ENCODE measurements around the gene ST6GAL2. TPM values are rescaled to one million over a fixed set of nuclear protein-coding genes. Genes with fewer than 3 reads are reported as not detected.

The ST6GAL2 gene
- polyA plus RNA-seq, 1 of the 3 experiments (the other 2 are of a cell fraction) = 0.77 TPM

DNA sequence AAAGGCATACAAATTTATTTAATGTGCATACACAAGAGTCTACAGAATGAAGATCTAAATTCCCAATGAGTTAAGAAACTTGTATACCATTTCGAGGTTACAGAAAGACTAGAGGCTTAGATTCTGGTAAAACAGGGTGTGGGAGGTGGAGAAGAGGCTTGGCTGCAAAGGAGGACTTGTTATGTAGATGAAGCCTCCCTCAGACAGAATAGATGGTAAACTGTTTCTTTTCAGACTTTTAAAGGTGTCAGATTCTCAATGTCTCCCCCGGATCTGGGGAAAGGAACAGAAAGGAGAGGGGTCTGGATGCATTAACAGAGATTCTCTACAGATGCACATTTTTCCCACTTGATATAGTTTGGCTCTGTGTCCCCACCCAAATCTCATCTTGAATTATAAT is 126.0 kb downstream of the ST6GAL2 start:
- no peaks in the 10 kb centered on the region for H3K9me3 ChIP-seq
- H3K4me2 ChIP-seq = no peak overlapping the region
- no peaks in the 10 kb centered on the region for H3K9me2 ChIP-seq
- H3F3A ChIP-seq (replicated peaks; ENCODE audit: insufficient read depth) = no peaks in the 10 kb centered on the region
- H3K9ac ChIP-seq = no peak overlapping the region
- H3K27me3 ChIP-seq (ENCODE audit: insufficient read depth) = no peaks in the 10 kb centered on the region
- no peaks in the 10 kb centered on the region for H3K4me1 ChIP-seq (ENCODE audit: control insufficient read depth in 1 of 2, insufficient read depth in 2 of 2, low read depth in 1 of 2, low read length in 1 of 2)
- no peak overlapping the region for H3K4me3 ChIP-seq (ENCODE audit: low read depth in 2 of 2, low read length in 1 of 2)
- no peaks in the 10 kb centered on the region for H4K20me1 ChIP-seq (ENCODE audit: insufficient read depth)
- H3K27ac ChIP-seq (ENCODE audit: low read depth in 2 of 2, low read length in 1 of 2) = no peak overlapping the region
- H3K79me2 ChIP-seq (ENCODE audit: insufficient read depth) = no peaks in the 10 kb centered on the region
- ChIA-PET POLR2A (no interaction called here), CTCF (no interaction called here)
- DNase-seq = no peak
- no peaks in the 10 kb centered on the region for H3K36me3 ChIP-seq (replicated peaks in 1 of 2; ENCODE audit: control insufficient read depth in 1 of 2, insufficient read depth in 2 of 2, low read length in 1 of 2)
- H2AFZ ChIP-seq (ENCODE audit: low read depth) = no peak overlapping the region
- no peak for TF ChIP-seq SIN3A (IDR thresholded peaks at IDR 0.05; ENCODE audit: borderline replicate concordance, low read depth, low read length)
- TF ChIP-seq SMC3 (IDR thresholded peaks at IDR 0.05; ENCODE audit: low read depth, low read length) = no peak
- TF ChIP-seq, protein P1, sequence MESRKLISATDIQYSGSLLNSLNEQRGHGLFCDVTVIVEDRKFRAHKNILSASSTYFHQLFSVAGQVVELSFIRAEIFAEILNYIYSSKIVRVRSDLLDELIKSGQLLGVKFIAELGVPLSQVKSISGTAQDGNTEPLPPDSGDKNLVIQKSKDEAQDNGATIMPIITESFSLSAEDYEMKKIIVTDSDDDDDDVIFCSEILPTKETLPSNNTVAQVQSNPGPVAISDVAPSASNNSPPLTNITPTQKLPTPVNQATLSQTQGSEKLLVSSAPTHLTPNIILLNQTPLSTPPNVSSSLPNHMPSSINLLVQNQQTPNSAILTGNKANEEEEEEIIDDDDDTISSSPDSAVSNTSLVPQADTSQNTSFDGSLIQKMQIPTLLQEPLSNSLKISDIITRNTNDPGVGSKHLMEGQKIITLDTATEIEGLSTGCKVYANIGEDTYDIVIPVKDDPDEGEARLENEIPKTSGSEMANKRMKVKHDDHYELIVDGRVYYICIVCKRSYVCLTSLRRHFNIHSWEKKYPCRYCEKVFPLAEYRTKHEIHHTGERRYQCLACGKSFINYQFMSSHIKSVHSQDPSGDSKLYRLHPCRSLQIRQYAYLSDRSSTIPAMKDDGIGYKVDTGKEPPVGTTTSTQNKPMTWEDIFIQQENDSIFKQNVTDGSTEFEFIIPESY (IDR thresholded peaks at IDR 0.05; ENCODE audit: borderline replicate concordance, low read depth) = no peak
- TF ChIP-seq ELF1 (IDR thresholded peaks at IDR 0.05) = no peak
- TF ChIP-seq NRF1 (IDR thresholded peaks at IDR 0.05; ENCODE audit: low read depth, low read length) = no peak
- TF ChIP-seq TCF12 (IDR thresholded peaks at IDR 0.05) = no peak
- TF ChIP-seq NFIC (IDR thresholded peaks at IDR 0.05; ENCODE audit: borderline replicate concordance) = no peak
- TF ChIP-seq RXRA (IDR thresholded peaks at IDR 0.05; ENCODE audit: borderline replicate concordance, low read depth) = no peak
- TF ChIP-seq TEAD4 (IDR thresholded peaks at IDR 0.05; ENCODE audit: borderline replicate concordance, insufficient read depth) = no peak
- no peak for TF ChIP-seq FOXM1 (IDR thresholded peaks at IDR 0.05; ENCODE audit: low read depth)
- TF ChIP-seq, protein P2, sequence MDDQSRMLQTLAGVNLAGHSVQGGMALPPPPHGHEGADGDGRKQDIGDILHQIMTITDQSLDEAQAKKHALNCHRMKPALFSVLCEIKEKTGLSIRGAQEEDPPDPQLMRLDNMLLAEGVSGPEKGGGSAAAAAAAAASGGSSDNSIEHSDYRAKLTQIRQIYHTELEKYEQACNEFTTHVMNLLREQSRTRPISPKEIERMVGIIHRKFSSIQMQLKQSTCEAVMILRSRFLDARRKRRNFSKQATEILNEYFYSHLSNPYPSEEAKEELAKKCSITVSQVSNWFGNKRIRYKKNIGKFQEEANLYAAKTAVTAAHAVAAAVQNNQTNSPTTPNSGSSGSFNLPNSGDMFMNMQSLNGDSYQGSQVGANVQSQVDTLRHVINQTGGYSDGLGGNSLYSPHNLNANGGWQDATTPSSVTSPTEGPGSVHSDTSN (IDR thresholded peaks at IDR 0.05) = no peak
- no peak for TF ChIP-seq POLR2AphosphoS5 (IDR thresholded peaks at IDR 0.05; ENCODE audit: low read depth, low read length)
- no peak for TF ChIP-seq JUND (IDR thresholded peaks at IDR 0.05)
- no peak for TF ChIP-seq RCOR1 (IDR thresholded peaks at IDR 0.05; ENCODE audit: low read length)
- no peak for TF ChIP-seq TAF1 (IDR thresholded peaks at IDR 0.05; ENCODE audit: borderline replicate concordance, low read depth, low read length)
- no peak for TF ChIP-seq RFX5 (IDR thresholded peaks at IDR 0.05; ENCODE audit: low read length)
- WGBS (ENCODE audit: low lambda C conversion rate) = 5% methylated on average over 2 of the region's 2 CpGs

DNA sequence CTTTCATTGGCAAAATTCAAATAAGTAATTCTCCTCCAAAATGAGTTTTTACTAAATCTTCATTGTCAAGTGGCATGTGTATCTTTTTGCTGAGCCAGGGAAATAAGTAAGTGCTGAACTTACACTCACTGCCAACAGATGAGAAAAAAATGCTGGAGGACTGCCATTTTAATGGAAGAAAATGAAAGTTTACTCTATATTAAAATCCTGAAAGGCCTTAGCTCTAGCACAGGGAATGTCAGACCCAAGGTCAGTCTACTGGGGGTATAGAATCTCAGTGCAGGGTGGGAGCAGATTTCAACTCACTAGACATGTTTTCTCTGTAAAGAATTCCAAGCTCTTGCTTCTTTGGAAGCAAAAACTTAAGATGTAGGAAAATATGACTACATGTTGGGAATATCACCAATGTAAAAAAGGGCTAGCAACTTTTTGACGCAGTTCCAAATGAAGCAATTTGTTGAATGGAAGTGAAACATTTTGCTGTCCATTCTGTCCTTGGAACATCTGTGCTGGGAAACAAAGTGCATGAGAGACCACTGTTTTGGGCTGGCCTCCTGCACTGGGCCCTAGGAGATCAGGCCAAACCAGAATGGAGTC is 127.0 kb downstream of the ST6GAL2 start:
- WGBS (ENCODE audit: low lambda C conversion rate) = 90% methylated on average over 1 of the region's 1 CpG
- no peak for TF ChIP-seq POLR2AphosphoS5 (IDR thresholded peaks at IDR 0.05; ENCODE audit: low read depth, low read length)

More for the DNA sequence above, 127.0 kb downstream of the ST6GAL2 start:
- Histone ChIP-seq H3K27me3 (ENCODE audit: insufficient read depth) (no peaks in the 10 kb centered on the region), H3F3A (replicated peaks; ENCODE audit: insufficient read depth) (no peaks in the 10 kb centered on the region), H3K4me3 (ENCODE audit: low read depth in 2 of 2, low read length in 1 of 2) (no peak overlapping the region), H3K4me1 (ENCODE audit: control insufficient read depth in 1 of 2, insufficient read depth in 2 of 2, low read depth in 1 of 2, low read length in 1 of 2) (no peaks in the 10 kb centered on the region), H3K9ac (no peak overlapping the region), H3K4me2 (no peak overlapping the region), H4K20me1 (ENCODE audit: insufficient read depth) (no peaks in the 10 kb centered on the region), H2AFZ (ENCODE audit: low read depth) (no peak overlapping the region), H3K9me2 (no peaks in the 10 kb centered on the region), H3K79me2 (ENCODE audit: insufficient read depth) (no peaks in the 10 kb centered on the region), H3K36me3 (replicated peaks in 1 of 2; ENCODE audit: control insufficient read depth in 1 of 2, insufficient read depth in 2 of 2, low read length in 1 of 2) (no peaks in the 10 kb centered on the region), H3K27ac (ENCODE audit: low read depth in 2 of 2, low read length in 1 of 2) (no peak overlapping the region), H3K9me3 (no peaks in the 10 kb centered on the region)
- DNase-seq = no peak
- ChIA-PET POLR2A (no interaction called here), CTCF (no interaction called here)
